Measurements from ENCODE around the gene MYLK4.
"Not testable (repeated sequence)": the region's sequence is repeated elsewhere in the genome, so short reads cannot be mapped to it uniquely, and the experiment has no call there.

Gene MYLK4

DNA sequence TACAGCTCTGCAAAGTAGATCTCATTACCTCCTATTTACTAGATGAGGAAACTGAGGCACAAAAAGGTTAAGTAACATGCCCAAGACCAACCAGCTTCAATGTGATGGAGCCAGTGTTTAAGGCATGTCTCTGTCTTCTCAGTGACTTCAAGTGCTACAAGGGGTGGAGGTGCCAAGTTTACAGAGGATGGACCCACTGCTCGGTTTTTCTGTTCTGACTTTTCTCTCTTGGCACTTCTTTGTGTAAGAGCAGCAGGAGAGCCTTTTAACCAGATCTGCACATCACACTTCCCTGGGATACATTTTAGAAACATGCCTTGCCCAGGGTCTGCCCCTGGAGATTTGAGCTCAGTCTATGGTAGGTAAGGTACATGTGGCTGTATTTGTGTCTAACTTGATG, 24.3 kb upstream of the MYLK4 start:
- DNase-seq: no peak

DNA sequence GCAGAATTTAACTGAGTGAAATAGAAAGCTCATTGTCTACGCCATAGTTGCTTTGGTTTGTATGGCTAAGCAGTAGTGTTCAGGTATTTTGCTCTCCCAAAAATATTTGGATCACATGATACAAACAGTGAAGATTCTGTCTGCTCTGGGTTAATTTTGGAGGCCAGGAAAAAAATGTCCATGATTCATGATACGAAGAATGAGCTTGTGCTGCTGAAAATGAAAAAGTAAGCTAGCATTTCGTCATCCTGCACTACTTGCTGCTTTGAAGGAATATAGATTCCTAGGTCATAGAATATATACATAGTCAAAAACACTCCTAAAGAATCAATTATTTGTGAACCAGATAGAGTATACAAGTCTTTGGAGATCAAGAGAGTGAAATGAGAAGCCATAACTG, 22.7 kb upstream of the MYLK4 start:
- DNase-seq: peak; percentile 59

DNA sequence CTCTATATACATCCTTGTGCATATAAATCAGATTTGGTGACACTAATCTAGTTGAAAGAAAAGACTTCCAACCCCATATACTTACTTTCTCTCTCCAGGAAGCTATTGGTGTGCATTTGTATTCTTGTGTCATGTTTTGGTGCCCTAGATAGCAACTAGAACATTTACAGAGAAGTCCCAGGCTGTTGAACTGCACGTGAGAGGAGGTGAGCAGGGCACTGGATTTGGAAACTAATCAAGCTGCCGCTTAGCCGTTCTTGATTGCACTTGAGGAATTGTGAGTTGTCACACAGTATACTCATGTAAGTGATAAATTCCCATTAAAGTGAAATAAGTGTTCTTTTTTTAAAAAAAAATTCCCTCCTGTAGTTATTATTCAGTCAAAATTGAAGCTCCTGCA, 22.1 kb upstream of the MYLK4 start:
- no peak for DNase-seq

DNA sequence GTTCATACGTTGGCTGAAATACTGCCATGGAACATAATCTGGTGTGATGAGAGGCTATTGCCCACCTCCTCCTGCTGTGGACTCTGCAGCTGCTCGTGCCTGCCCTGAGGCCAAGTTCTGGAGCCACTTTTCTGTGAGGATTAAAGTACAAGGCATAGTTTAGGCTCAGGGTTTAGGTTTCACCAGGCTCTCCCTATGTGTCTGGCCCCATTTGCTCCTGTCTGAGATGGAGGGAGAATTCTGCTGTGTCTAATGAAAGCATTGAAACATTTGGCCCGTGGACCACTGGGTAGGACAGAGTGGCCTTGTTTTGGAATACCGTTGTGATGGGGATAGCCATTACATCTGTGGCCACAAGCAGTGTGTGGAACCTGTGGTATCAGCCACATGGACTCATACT, 20.4 kb upstream of the MYLK4 start:
- DNase-seq: no peak

DNA sequence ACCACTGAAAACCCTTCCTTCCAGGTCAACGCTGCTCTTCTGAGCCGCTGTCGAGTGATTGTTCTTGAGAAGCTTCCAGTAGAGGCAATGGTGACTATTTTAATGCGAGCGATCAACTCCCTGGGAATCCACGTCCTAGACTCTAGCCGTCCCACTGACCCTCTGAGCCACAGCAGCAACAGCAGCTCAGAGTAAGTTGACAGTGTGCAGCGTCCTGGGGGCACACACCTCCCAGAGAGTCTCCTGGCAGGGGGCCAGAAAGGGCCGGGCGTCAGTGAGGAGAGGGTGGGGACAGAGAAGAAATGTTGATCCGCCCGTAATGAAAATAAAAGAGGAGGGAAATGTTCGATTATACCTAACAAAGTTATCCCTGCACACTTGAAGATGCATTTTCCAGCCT, 19.4 kb upstream of the MYLK4 start:
- DNase-seq: no peak

DNA sequence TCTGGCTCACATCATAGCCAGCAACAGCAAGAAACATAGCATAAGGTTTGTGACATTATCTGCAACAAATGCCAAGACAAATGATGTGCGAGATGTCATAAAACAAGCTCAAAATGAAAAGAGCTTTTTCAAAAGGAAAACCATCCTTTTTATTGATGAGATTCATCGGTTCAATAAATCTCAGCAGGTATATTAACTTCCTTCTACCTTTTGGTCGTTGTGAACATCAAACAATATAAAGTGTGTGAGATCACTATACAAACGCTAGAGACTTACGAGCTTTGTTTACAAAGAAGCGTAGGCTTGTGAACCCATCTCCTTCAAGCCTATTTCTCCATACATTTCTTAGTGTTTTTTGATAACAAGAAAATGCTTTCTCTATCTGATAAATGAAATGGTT, 18.0 kb upstream of the MYLK4 start:
- DNase-seq: no peak

DNA sequence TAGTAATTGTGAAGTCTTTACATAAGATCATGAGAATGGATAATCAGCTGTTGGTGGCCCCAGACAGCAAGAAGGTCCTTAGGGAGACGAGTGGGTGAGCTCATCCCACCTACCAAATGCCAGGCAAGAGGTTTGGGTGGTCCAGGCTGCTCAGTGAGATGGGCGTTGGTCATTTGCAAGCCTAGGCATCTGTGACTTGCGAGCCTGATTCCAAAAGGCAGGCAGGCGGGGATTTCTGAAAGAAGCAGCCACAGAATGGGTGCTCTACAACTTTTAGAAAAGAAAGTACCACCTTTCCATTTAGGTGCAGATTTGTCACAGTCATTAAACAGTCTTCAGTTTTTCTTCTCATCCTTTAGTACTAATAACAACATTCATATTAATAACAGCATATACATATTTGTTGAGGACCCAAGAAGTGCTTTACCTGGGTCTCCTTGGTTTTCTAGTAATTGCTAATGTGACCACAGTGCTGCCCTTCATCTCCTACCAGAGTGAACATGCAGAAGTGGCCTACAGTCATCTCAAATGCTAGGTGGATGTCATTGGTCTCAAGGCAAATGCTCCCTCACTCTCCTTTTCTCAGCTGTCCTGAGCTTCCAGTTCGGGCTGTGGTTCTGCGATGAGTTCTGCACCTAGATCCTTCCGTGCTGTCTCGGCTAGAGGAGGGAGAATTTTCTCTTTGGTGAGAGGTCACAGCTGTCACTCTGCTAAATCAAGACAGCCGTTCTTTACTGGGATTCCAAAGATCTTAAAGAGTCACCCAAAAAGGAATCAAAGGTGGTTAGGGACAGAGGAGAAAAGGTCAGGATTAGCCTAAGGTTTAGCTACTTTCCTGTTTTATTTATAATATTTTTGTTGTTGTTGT, 17.2 kb upstream of the MYLK4 start:
- no peak for DNase-seq

DNA sequence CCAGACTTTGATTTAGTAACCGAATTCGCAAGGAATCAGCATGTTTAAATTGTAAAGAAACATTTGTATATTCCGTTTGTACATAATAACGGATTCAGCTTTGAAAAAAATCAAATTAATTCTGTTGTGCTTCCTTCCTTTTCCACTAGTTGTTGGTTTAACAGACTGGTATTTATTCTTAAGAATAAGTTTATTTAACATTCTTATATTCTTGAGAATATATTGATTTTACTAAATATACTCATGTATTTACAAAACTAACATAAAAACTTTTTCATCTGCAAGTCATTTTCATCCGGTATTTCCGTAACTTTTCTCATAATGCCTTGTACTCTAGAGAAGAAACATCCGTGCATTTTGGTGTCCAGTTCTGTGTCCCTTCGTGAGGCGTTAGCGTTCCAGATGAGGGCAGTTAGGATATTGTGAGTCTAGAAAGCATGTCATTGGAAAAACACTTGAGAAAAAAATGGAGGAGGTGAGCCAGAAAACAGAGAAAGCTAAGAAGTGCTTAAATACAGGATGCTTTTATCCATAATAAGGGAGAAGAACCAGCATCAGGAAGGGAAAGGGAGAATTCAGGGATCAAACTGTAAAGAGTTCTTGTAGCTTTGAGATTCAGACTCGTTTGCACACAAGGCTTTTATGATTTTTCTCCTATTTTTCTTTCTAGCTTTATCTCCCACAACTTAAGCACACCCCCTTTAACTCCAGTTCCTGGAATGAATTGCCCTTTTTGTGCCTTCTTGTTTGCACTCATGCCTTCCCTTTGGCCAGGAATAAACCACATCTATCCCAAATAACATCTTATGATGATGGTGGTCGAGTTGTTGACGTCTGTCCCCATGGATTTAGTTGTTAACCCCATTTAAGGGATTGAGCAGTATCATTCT, 16.3 kb upstream of the MYLK4 start:
- DNase-seq: no peak

DNA sequence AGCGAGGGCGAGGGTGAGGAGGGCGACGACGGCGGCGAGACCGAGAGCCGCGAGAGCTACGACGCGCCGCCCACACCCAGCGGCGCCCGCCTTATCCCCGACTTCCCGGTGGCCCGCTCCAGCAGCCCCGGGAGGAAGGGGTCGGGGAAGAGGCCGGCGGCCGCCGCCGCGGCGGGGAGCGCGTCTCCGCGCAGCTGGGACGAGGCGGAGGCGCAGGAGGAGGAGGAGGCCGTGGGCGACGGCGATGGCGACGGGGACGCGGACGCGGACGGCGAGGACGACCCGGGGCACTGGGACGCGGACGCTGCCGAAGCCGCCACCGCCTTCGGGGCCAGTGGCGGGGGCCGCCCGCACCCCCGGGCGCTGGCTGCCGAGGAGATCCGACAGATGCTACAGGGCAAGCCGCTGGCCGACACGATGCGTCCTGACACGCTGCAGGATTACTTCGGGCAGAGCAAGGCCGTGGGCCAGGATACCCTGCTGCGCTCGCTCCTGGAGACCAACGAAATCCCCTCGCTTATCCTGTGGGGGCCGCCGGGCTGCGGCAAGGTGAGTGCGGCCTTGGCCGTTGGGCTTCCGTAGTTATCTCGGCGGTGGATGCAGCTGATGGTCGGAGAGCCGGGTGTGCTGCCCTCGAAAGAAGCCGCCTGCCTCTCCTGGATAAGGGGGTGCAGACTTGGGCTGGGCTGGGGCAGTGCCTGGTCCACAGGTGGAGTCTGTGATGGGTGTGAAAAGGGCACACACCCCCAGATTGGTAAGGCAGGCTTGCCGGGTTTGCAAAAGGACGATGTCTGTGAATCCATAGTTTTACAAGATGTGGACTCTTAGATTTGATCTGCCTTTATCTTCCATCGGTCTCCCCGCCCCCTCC, 15.4 kb upstream of the MYLK4 start:
- DNase-seq: peak; percentile 39

DNA sequence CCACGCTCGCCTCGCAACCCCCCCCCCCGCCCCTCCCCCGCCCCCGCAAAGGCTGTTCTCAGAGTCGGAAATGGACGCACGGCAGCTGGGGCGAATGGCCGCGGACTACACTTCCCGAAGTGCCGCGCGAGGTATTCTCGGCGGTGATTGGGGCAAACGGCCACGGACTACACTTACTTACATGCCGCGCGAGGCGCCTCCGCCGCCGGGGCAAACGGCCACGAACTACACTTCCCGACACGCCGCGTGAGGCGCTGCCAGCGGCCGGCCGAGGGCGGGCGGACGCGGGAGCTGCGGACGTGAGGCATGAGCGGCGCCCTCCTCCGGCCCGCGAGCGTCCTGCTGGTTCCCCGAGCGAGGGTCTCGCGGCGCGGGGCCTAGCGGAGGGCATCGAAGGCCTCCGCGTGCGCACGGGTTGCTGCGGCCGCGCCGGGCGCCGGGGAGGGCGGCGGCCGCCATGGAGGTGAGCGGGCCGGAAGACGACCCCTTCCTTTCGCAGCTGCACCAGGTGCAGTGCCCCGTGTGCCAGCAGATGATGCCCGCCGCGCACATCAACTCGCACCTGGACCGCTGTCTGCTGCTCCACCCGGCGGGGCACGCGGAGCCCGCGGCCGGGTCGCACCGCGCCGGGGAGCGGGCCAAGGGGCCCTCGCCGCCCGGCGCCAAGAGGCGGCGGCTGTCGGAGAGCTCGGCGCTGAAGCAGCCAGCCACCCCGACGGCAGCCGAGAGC, 14.6 kb upstream of the MYLK4 start, which contains the start of gene WRNIP1:
TSS of gene WRNIP1 (plus strand) at position 228 of the 730 bp plus-strand sequence. CDS start at position 458, 230 bp downstream.
- peak; percentile 100 for DNase-seq

DNA sequence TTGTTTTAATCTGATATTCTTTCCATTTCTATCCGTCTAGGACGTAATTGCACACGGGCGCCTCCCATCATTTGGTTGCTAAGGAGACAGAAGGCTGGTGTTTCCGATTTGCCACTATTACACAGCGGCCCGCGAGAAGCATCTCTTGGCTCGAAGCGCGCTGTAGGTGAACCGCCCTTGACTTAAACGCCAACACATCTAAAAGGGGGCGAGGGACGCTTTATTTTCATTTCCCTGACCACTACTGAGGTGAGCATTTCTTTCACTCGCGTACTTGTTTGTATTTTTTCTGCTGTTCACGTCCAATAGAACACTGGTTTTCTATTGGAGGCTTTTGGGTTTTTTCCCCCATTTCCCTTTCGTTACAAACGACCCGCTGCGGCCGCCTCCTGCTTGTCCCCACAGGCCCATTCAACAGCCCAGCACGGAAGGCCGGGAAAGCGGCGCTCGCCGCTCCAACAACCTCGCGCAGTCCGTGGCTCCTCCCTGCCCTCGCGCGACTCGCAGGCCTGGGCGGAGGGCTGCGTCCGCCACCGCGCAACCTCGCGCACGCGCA, 14.0 kb upstream of the MYLK4 start:
- DNase-seq: peak; percentile 66

DNA sequence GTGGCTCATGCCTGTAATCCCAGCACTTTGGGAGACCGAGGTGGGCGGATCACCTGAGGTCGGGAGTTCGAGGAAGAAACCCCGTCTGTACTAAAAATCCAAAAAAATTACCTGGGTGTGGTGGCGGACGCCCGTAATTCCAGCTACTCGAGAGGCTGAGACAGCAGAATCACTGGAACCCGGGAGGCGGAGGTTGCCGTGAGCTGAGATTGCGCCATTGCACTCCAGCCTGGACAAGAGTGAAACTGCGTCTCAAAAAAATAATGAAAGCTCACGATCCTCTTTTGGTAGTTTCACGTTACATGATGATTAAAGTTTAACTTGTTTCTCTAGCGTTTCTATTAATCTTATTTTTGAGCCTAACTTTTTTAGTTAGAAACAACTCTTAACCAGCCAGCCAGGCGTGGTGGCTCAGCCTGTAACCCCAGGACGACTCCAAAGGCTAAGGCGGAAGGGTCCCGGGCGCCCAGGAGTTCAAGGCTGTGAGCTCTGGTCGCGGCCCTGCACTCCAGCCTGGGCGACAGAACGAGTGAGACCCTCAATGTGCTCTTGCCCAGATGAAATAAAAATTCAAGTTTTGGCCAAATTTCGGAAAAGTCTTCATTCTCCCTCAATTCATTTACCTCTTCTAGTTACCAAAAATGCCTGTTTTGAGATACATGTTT, 13.3 kb upstream of the MYLK4 start:
- no peak for DNase-seq

DNA sequence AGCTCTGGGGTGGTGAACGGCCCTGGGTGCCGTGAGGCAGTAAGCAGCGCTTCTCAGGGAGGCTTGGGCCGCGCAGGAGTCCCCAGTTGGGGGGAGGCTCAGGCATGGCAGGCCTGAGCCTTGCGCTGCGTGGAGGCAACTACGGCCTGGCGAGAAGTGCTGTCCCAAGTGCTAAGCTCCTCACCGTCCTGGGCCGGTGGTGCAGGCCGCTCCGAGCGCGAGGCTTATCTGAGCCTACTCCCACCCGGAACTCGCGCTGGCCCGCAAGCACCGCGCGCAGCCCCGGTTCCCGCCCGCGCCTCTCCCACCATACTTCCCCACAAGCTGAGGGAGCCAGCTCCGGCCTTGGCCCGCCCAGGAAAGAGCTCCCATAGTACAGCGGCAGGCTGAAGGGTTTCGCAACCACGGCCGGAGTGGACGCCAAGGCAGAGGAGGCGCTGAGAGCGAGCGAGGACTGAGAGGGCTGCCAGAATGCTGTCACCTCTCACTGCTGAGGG, 12.7 kb upstream of the MYLK4 start:
- no peak for DNase-seq

DNA sequence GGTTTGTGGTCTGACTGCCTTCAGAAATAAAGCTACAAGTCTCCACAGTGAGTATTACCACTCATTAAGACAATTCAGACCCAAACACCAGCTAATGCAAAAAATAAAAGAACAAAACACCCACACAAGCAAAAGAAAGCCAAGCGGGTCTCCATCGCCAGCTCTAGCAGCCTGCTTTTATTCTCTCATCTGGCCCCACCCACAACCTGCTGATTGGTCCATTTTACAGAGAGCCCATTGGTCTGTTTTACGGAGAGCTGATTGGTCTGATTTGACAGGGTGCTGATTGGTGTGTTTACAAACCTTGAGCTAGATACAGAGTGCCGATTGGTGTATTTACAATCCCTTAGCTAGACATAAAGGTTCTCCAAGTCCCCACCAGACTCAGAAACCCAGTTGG, 12.1 kb upstream of the MYLK4 start:
- DNase-seq: not testable (repeated sequence)

DNA sequence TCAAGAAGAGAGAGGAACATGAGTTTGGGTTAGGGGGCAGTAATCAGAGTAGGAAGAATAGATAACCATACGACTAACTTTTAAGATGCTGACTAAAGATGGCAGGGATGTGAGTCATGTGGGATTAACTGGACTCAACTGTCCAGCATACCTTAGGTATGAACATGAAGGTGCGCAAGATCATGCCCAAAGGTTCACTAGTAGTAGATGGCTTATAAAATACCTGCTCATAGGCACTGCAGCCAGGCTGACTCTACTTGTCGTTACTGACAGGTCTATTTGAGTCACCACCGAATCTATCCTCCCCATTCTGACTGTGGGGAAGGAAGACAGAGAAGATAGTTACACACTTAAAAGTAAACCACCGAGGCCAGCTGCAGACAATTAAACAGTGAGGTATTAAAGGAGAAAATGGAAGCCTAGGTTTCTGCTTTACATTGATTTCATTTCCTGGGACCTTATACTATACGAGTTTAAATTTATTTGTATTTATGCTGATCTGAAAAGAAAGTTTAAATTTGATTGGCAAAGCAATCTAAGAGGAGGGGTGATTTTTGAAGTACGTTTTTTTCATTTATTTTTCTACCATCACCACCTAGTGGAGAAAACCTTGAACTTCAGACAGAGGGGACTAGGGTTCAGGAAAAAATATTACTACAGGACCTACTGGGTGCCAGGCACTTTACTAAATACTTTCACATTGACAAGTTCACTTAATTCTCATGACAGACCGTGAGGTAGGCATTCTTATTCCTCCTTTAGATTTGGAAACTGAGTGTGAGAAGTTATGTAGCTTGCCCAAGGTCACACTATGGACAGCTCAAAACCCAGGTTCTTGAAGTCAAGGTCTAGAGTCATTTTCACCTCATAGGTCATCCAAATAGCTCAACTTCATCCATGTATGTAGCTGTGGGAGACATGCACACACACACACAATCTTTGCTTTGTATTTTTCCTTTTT, 10.4 kb upstream of the MYLK4 start:
- no peak for DNase-seq

DNA sequence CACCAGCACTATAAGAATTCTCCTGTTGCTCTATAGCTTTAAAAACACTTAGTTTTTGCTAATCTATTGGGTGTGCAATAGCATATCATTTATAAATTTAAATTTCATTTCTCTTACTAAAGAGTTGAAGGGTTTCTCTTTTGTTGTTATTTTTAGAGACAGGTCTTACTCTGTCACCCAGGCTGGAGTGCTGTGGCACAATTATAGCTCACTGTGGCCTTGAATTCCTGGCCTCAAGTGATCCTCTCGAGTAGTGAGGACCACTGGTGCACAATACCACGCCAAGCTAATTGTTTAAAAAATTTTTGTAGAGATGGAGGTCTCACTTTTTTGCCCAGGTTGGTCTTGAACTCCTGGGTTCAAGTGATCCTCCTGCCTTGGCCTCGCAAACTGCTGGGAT, 8.3 kb upstream of the MYLK4 start:
- DNase-seq: no peak

DNA sequence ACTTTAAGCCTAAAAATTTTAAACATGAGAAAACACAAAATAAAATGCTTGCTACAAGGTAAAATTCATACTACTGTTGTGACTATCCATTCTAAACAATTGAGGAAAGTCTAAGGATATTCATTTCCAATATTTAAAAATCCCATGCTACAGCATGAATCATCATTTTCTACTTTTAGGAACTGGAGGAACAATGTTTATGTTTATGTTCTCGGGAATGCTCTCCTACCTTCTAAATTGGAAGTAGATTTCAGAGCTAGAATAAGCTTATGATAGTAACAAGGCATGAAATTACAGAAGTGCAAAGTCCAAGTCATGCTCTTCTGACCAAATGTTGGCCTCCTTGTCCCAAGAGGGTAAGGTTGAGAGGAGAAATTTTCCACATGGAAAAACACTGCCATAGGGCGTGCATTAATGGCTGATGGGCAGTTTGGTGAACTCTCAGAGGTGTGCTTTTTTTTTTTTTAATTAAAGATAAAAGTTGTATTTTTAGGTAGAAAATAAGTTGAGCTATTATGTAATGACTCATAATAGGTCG, 6.0 kb upstream of the MYLK4 start:
- no peak for DNase-seq

DNA sequence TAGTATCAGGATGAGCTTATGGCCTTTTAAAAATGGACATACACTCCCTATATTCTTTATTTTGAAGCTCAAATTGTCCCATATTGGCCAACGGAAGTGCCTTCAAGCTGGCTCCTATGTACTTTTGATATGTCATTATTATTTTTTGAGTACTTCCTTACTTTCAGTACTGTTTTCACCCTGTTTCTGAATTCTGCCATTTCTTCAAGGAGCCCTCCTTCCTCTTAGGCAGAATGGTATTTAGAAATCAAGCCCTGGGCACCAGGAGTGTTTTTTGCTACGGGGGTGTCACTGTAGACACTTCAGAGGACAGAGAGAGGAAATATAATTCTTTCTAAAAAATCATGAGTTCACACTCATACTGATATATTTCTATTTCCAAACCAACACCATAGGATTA, 5.5 kb upstream of the MYLK4 start:
- no peak for DNase-seq

DNA sequence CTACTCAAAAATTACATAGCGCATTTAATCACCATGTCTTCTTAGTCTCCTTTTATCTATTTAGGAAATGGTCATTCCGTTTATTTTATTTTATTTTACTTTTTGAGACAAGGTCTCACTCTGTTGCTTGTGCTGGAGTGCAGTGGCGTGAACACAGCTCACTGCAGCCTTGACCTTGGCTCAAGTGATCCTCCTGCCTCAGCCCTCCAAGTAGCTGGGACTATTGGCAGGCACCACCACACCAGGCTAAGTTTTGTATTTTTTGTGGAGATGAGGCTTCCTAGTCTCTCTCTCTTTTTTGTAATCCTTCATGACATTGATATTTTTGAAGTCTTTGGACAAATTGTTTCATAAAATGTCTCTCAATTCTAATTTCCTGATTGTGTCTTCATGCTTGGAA, 4.7 kb upstream of the MYLK4 start:
- DNase-seq: no peak

DNA sequence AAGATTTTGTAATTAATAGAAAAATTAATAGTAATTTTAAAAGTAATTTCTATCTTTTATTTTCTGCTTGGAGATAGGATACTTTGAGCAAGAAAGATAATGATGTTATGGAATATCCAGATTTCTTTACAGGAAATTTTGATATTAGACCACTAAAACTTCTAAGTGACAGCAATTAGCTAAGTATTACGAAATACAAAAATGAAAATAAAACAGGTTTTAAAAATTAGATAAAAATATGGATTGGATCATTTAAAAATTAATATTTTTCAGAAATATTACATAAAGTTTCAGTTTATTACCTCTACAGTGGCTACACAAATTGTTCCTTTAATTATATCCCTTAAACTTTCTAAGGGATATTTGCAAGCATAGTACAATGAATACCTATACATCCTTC, 4.2 kb upstream of the MYLK4 start:
- DNase-seq: no peak
